Mesodermal cell (in vitro differentiated cells): ENCODE data around the gene PRDM12.

Source experiments
- H3K27ac ChIP-seq: 2 replicates; pipeline ENCODE4 v1.7.0; 2013; ENCODE audit warnings: mild to moderate bottlenecking, low read depth, low read length, moderate library complexity; ENCODE audit not compliant: severe bottlenecking
- H3K36me3 ChIP-seq: 2 replicates; pipeline ENCODE4 v1.7.1; 2013; ENCODE audit warnings: mild to moderate bottlenecking, low read length, moderate library complexity; ENCODE audit not compliant: control insufficient read depth, insufficient read depth
- H3K4me1 ChIP-seq: one replicate; pipeline ENCODE4 v1.7.1; 2013; ENCODE audit warnings: mild to moderate bottlenecking, low read length; ENCODE audit not compliant: insufficient read depth, control insufficient read depth, poor library complexity, severe bottlenecking
- H3K4me3 ChIP-seq: 2 replicates; pipeline ENCODE4 v1.7.0; 2013; ENCODE audit warnings: low read length, control low read depth, mild to moderate bottlenecking; ENCODE audit not compliant: insufficient read depth, poor library complexity, severe bottlenecking; ENCODE audit errors: extremely low read depth
- H3K9me3 ChIP-seq: 2 replicates; pipeline ENCODE4 v1.7.1; 2013; ENCODE audit warnings: mild to moderate bottlenecking, low read length, moderate library complexity; ENCODE audit not compliant: control insufficient read depth
- WGBS, 2 experiments: methylation state at CpG; one replicate each; pipeline ENCODE4 v1.1.5; 2013; ENCODE audit warnings: missing lambda C conversion rate in 2 of 2; ENCODE audit not compliant: insufficient coverage in 2 of 2; 5-methylcytosine and 5-hydroxymethylcytosine counted together

Gene PRDM12

DNA sequence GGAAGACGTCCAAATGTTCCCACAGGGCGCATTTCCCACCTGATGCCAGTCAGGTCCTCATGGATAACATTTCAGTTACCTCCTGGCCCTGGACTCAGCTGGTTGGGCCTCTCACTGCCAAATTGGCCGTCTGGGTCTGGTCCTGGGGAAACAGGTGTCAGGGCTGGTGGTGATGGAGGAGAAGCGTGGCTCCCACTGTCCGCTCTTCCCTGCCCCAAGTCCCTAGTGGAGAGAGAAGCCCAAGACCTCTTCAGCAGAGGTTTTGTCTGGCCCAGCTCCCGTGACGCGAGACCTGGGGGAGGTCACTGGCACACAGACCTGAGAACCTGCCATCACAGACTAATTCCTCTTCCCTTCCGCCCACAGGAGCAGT lies 27.8 kb upstream of the PRDM12 start:
- Histone ChIP-seq H3K9me3 (no peaks in the 10 kb centered on the region), H3K36me3 (peaks cover 67% of the 10 kb centered on the region), H3K4me3 (no peak overlapping the region), H3K4me1 (no peaks in the 10 kb centered on the region), H3K27ac (no peak overlapping the region)
- WGBS, 2 experiments: 87 to 89% methylated on average over 3 to 9 of the region's 9 CpGs

DNA sequence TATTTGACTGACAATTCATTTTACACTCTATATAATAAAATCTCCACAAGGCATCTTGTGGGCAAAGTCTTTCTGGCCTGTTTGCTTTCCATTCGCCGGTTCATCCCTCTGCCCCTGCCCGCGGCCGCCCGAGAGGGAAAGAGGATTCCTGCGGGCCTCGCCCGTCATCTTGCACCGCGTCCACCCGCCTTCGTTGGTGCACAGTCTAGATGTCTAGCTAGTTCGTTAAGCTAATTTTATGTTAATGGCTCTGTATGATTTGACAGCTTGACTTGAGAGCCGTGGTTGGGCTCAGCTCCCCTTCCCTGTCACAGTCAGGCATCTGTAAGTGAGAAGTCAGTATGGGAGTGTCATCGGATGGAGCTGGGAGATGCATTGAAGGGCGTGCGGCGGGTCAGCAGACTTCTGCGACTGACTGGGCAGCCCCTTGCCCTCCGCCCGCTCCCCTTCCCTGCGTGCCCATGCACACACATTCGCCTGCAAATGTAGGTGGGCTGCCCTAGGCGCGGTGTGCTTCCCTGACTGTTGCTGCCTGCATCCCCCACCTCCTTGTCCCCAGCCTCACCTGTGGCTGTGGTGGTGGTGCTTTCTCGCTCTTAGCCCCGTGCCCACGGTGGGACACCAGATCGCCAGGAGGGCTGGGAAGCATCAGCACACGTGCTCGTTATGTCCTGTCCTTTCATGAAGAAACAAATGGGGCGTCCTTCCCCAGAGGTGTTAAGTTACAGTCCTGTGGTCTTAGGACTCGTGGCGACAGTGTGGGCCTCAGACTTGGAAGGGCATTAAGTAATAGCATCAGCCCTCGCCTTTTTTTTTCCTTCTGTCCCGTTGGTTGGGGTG lies 25.9 kb upstream of the PRDM12 start:
- 85 to 88% methylated on average over 23 to 35 of the region's 37 CpGs for WGBS, 2 experiments
- H3K36me3 ChIP-seq: peaks cover 49% of the 10 kb centered on the region
- no peaks in the 10 kb centered on the region for H3K4me1 ChIP-seq
- no peak overlapping the region for H3K27ac ChIP-seq
- H3K9me3 ChIP-seq: no peaks in the 10 kb centered on the region
- H3K4me3 ChIP-seq: no peak overlapping the region

DNA sequence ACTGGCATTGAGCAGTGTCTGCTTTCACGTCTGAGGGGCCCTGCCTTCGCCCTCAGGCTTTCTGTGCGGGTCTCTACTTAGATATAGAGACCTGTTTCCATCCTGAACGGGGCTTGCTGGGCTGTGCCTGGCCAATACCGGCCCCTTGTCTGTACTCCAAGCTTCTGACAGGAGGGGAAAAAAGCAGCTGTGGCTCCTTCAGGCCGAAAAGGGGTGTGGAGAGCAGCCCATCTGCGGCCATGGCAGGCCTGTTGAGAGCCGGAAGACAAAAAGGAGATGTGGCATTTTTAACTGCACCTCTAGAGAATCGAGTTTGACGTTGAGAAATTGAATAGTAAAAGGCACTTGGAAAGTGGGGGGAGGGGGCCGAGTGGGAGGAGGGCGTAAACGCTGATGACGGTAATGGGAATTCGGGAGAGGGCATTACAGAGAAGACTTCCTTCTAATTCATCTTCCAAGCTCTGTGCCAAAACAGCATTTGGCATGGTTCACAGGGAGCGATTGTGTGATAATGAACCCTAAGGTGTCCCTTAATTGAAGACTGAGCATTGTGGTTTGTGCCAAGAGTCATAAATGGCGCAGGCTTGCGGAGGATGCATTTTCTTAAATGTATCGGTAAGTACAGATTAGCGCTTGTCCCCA lies 25.1 kb upstream of the PRDM12 start:
- 74 to 83% methylated on average over 15 to 18 of the region's 20 CpGs for WGBS, 2 experiments
- Histone ChIP-seq H3K27ac (no peak overlapping the region), H3K9me3 (no peaks in the 10 kb centered on the region), H3K36me3 (peaks cover 42% of the 10 kb centered on the region), H3K4me1 (no peaks in the 10 kb centered on the region), H3K4me3 (no peak overlapping the region)

DNA sequence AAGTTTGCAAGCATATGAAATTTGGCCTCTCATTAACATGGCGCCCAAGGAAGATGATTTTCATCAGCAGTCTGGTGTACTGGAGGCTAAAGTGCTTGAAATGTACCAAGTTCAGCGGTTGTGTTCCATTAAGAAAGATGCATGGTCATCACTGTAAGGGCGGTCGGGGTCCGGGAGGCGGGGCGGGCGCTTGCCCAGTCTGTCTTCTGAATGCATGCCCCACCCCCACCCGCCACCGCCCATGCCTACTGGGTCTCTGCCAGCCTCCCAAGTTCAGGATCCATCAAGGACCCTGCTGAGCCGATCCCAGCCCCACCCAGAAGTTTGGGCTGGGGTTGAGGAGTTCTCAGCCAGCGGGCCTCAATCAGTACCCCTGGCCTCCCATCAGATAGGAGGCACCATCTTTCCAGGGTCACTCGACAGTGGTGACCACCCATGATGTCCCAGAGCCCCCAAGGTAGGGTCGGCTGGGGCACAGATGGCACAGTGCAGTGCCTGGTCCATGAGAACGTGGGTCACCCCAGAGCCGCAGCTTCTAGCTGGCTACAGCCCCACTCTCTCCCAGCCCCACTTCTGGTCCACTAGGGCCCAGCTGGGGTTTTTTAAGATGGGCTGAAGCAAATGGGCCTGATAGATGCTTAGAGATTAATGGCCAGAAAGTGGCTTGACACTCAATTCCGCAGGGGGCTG lies 24.4 kb upstream of the PRDM12 start:
- 98 to 99% methylated on average over 7 to 13 of the region's 17 CpGs for WGBS, 2 experiments
- H3K27ac ChIP-seq: no peak overlapping the region
- H3K9me3 ChIP-seq: no peaks in the 10 kb centered on the region
- no peak overlapping the region for H3K4me3 ChIP-seq
- no peaks in the 10 kb centered on the region for H3K4me1 ChIP-seq
- peaks cover 34% of the 10 kb centered on the region for H3K36me3 ChIP-seq

DNA sequence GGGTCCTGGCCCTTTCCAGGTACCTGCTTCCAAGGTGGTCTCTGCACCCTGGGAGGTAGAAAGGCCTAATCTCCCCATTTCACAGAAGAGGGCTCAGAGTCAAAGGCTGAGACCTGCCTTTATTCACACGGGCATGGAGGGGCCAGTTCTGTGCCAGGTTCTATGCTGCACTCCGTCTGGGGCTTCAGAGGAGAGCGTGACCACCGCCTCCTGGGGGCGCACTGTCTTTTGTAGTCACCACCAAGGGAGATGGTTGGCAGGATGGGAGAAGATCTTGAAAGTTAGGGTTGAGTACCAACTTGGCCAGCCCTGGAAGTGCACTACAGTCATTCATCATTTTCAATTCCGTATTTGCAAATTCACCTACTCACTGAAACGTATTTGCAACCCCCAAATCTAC lies 23.7 kb upstream of the PRDM12 start:
- 78 to 85% methylated on average over 2 to 7 of the region's 7 CpGs for WGBS, 2 experiments

DNA sequence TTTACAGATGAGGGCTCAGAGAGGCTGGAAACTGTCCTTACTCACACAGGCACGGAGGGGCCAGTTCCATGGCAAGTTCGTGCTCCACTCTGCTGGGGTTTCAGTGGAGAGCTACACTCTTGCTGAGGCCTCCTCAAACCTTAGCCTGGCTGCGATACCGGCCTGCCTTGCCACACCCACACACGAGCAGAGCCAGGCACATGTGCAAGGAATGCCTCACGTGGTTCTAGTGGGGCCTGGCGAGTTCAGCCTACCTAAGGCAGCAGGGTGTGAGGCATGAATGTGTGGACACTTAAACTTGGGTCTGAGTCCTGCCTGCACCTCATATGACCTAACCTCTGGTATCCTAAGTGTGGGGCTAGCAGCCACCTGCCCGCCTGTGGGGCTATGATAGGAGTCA lies 21.5 kb upstream of the PRDM12 start:
- Histone ChIP-seq H3K27ac (no peak overlapping the region), H3K36me3 (peaks cover 13% of the 10 kb centered on the region), H3K4me1 (no peaks in the 10 kb centered on the region), H3K9me3 (no peaks in the 10 kb centered on the region), H3K4me3 (no peak overlapping the region)
- 85 to 89% methylated on average over 8 of the region's 8 CpGs for WGBS, 2 experiments

More for the DNA sequence above, 23.7 kb upstream of the PRDM12 start:
- Histone ChIP-seq H3K9me3 (no peaks in the 10 kb centered on the region), H3K4me1 (no peaks in the 10 kb centered on the region), H3K36me3 (peaks cover 32% of the 10 kb centered on the region), H3K4me3 (no peak overlapping the region), H3K27ac (no peak overlapping the region)

DNA sequence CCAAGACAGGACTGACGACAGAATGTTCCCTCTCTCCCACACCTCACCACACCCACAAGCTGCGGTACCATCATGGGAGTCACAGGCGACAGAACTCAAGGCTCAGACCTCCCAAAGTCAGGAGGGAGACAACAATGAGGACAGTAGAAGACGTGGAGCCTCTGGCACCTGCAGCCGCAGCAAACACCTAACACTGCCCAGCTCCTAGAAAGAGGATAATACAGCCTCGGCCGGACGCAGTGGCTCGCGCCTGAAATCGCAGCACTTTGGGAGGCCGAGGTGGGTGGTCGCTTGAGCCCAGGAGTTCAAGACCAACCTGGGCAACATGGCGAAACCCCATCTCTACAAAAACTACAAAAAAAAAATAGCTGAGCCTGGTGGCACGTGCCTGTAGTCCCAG lies 13.2 kb upstream of the PRDM12 start:
- H3K36me3 ChIP-seq: no peaks in the 10 kb centered on the region
- no peak overlapping the region for H3K27ac ChIP-seq
- WGBS, 2 experiments: 83% methylated on average over 11 to 13 of the region's 15 CpGs
- H3K9me3 ChIP-seq: no peaks in the 10 kb centered on the region
- no peaks in the 10 kb centered on the region for H3K4me1 ChIP-seq
- no peak overlapping the region for H3K4me3 ChIP-seq

DNA sequence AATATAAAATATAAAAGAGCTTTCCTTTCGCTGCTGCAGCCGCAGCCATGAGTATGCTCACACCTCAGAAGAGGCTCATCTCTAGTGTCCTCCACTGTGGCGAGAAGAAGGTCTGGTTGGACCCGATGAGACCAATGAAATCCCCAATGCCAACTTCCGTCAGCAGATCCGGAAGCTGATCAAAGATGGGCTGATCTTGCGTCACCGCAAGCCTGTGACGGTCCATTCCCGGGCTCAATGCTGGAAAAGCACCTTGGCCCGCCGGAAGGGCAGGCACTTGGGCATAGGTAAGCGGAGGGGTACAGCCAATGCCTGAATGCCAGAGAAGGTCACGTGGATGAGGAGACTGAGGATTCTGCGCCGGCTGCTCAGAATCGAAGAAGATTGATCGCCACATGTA lies 12.6 kb upstream of the PRDM12 start:
- Histone ChIP-seq H3K36me3 (no peaks in the 10 kb centered on the region), H3K4me1 (no peaks in the 10 kb centered on the region), H3K4me3 (no peak overlapping the region), H3K9me3 (no peaks in the 10 kb centered on the region), H3K27ac (no peak overlapping the region)
- 93% methylated on average over 13 to 18 of the region's 18 CpGs for WGBS, 2 experiments

DNA sequence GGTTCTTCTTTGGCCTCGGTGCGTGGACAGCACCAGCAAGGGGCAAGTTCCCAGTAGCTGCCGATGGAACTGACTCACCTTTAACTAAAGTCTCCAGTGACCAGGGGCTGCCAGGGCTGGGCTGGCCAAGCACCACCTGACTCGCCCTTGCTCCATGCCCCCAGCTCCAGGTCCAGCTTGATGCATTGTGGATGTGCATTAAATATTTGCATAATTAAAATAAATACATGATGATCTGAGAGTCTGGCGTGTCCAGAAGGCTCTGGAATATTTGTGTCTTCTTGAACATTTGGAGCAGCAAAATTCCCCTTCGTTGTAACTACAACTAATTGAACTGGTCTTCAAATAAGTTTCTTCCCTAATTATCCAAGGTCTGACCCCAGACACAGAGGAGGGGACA lies 9.5 kb upstream of the PRDM12 start:
- Histone ChIP-seq H3K36me3 (no peaks in the 10 kb centered on the region), H3K27ac (no peak overlapping the region), H3K4me1 (no peaks in the 10 kb centered on the region), H3K4me3 (no peak overlapping the region), H3K9me3 (no peaks in the 10 kb centered on the region)
- WGBS, 2 experiments: 88 to 90% methylated on average over 3 to 4 of the region's 6 CpGs

DNA sequence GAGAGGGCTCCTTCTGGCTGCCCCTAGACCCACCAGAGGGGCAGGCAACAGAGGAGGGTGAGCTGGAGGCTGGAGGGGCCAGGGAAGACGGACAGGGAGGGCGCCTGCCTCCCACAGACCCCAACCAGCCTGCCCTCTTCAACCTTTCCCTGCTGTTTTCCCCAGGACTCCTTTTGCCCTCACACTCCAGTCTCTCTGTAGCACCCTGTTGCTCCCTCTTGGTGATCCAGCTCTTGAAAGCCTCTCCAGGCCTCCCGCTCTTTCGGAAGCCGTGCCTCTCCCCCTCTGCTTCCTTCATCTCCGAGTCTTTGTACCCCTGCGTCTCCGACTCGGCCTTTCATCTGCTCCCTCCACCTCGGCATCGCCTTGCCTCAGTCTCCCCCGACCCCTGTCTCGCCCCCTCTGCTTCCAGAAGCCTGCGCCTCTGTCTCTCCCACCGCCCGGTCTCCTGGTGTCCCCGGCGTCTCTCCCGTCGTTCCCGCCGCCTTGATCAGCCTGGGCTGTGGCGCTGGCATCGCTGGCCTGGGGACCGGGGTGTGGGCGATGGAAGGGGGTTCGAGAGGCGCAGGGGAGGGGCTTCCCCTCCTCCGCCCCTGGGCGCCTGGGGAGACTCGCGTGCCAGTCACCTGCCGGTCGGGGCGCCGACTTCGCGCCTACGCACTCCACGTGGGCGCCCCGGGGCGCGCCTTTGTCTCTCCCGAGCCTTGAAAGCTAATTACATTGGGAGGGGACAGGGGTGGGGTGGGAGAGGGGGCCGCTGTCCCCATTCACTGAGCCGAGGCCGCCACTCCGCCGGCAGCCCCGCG lies 5.3 kb upstream of the PRDM12 start:
- no peak overlapping the region for H3K4me3 ChIP-seq
- WGBS, 2 experiments: 14 to 24% methylated on average over 21 to 29 of the region's 52 CpGs

More for the DNA sequence above, 5.3 kb upstream of the PRDM12 start:
- Histone ChIP-seq H3K9me3 (no peaks in the 10 kb centered on the region), H3K4me1 (peaks cover 2% of the 10 kb centered on the region), H3K36me3 (no peaks in the 10 kb centered on the region), H3K27ac (no peak overlapping the region)
